Ecto neural progenitor cell (in vitro differentiated cells): ENCODE data around the gene CTDSPL.

ENCODE experiments used
- DNase-seq: peaks from one replicate; pipeline ENCODE4 v3.0.0-alpha.2; 2018; ENCODE audit warnings: low spot score

CTDSPL gene

DNA sequence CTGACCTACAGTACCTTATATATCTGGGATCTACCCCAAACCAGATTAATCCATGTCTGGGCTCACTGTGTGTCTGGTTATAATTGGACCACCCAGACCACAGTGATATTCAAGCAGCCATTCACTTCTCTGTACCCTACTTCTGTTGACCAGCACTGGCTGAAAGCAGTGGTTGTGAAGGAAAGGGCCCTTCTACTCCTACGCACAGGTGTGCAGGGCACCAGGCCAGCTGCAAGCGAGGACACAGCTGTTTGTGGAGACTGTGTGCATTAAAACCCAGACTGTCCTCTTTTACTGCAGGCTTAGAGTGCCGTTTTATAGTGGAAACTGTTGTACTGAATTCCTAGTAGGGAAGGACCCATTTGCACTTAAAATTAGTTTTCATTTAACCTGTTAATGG lies 29.5 kb downstream of the CTDSPL start:
- no peak for DNase-seq

DNA sequence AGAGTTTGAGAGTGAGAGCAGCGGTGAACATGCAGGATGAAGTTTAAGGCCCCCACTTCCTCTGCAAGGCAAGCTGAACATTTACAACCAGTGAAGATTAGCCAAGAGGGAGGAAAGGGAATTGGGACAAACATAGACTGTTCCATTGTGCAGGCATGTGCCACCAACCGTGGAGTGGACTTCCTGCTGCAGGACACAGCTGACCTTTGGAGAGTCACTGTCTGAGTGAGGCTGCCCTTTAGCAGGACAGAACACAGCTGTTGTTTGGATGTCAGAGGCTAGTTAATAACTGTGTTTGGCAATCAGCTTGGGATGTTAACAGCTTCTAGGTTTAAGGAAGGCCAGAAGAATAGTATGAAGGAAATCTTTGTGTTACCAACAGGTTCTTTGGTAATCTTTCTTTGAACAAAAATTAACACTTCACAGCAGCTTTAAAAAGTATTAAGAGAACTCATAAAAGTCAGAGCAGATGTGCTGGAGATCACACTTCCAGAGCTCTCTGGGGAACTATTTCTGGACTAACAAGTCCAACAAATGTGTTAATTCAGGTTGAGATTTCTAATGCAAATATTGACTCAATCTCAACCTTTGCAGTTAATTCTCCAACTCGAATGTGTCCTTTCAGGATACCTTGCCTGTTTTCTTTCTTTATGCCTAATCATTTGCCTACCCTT lies 31.4 kb downstream of the CTDSPL start:
- no peak for DNase-seq

DNA sequence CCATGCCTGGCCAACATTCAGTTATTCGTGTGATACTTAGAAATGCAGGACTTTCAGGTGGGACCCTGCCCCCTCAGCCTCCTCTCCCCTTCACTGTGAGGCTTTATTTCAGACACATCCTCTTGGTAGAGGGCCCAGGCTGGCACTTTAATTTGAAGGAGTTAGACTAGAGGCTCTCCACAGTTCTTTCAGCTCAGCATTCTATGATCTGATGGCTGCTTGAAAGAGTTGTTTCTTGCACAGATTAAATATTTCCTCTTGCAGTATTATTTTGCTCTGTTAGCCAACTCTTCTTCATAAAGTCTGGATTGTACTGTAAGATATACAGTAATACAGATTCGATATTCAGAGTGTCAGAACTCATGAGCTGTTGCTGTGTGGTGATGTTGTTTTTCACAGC lies 35.1 kb downstream of the CTDSPL start:
- DNase-seq = no peak

DNA sequence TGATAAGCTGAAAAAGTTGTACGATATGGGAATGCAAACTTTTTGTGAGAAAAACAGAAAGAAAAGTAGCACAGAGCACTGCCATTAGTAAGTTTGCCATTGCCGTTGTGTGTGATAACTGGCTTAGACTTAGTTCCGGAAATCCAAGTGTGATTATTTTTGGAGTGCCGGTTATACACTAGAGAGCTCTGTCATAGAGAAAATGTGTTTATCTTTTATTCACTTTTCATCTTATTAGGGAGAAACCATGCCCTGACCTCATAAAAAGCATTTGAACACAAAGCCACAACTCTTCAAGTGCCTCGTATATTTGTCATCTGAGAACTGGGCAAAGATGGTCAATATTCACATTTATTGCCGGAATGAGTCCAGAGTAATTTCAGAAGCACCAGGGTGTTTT lies 36.1 kb downstream of the CTDSPL start:
- no peak for DNase-seq

DNA sequence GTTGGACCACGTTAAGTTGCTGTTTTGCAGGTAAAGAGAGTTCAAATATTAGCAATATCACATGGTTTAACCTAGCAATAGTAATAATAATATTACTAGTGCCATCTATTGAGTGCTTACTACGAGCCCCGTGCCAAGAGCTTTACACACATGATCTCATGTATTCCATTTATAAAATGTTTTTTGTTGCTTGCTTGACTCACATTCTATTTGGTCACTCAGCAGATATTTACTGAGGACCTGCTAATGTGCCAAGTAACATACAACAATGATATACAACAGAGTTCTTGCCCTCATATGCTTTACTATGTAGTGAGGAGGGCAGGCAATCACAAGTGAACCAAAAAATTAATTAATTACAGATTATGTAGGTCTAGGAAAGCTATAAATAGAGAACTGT lies 36.7 kb downstream of the CTDSPL start:
- no peak for DNase-seq

DNA sequence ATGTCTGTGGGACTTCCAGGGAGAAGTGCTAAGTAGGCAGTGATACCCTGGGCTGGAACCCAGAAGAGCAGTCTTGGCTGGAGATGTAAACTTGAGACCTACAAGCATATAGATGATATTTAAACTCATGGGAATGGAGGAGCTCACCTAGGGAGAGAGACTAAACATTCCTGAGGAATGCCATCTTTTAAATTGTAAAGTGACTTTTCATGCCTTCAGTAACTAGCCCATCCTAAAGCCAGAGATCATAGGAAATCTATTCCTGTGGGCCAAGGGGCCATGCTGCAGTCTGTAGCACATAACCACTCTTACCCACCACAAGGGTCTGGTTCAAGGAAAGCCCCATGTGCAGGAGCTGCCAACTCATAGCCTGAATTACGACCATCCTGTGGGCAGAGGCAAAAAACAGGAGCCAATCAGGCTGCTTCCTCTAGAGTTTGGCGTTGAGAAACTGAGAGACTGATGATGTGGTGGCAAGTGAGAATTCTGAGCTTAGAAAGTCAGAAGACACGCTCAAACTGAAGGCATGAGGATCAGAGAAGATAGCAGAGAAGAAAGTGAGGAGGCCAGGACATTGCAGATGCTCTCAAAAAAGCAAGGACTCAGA lies 37.5 kb downstream of the CTDSPL start:
- no peak for DNase-seq

DNA sequence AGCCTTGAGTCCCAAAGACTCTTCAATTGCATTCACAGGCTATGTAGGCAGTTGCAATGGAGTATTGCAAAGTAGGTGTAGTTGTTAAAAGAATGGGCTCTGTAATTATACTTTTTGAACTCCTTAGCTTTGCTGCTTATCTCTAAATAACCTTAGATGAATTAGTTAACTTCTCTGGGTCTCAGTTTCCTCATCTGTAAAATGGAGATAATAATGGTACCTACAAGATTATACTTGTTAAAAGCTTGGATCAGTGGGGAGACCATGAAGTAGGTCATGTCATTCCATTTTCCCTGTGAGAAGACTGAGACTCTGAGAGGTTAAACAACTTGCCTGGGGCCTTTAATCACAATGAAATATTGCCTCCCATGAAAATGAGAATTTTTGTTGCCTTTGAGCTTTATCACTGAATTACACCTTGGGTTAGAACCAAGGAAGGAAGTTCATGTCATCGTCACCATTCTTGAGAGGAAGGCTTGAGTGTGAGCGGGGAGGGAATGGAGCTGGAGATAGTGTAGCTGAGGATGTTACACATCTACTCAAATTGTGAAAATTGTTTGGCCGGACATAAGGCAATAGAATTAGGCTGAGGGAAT lies 38.1 kb downstream of the CTDSPL start:
- DNase-seq = no peak

DNA sequence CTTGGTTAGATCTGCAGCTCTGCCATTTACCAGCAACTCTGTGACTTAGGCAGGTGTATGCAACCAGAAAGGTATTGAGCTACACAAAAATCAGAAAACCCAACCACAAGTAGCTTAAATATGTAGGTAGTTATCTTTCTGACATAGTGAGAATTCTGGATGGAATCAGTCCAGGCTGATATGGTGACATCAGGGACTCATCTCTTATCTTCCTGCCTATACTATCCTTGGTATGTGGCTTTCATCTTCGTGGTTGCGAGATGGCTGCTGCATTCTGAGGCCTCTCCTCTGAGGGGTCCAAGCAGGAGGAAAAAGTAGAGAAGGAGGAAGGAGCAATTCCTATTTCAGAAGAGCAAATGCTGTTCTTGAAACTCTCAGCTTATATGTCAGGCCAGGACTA lies 40.0 kb downstream of the CTDSPL start:
- DNase-seq = no peak

DNA sequence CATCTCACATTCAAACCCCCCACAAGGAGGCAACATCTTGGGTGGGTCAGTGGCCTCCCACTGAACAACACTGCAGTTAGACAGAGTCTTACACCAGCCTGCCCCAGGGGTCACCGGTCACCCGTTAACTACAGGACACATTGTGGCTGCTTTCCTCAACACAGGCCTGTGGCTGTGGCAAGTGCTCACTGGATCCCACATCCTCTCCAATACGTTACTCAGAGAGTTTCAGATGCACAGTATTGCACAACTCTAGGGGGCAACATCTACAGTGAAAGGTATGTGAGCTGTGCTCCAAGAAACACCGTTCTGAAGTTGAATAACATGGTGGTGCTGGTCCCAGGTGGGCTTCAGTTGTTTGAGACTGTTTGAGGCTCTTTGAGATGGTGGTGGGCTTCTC lies 41.0 kb downstream of the CTDSPL start:
- DNase-seq = no peak

DNA sequence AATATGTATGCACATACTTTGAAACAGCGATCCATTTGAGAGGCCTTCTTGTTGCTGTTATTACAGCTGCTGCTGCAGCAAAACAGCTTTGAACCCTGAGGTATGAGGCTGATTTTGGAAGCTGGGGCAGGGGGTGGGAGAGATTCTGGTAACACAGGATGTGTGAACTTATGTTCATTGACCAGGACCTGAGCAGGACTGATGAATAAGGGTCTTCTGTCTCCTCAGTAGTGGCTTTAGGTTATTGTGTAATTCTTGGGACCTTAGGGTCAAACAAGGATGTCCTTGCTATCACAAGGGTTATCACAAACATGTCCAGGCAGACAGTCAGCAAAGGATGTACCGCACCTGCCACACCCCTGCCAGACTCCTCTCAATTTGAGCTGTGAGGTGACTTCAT lies 41.6 kb downstream of the CTDSPL start:
- no peak for DNase-seq

DNA sequence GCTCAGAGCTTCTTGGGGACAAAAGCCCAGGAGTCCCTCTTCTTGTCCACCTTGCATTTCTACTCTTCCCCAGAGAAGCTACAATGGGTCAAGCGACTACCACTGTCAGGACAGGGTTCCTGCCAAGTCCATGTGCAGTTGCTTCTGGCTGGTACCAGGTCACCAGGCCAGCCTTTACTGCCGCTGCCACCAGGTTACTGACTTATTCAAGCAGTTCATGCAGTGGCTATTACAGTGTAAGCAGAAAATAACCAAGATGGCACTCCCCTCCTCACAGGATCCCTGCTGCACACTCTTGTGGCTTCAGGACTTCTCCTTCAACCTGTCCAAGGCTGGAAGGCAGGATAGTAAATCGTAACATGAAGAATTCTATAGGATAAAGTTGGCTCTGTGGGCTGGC lies 42.1 kb downstream of the CTDSPL start:
- DNase-seq = no peak

DNA sequence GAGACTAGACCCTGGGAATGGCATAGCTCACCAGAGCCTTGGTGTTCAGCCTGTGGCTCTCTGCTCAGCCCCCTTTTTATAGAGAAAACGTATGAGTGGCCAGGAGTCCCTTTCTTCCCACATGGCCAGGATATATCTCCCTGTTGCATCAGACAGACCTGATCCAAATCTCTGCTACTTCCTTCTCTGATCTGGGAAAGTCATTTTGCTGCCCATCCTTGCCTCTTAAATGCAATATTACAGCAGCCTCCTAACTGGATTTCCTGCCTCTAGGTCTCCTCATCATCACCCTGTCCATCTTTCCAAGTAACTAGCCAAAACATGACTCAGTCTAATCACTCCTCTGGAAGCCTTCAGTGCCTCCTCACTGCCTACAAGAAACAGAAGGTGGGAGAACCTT lies 42.9 kb downstream of the CTDSPL start:
- no peak for DNase-seq

DNA sequence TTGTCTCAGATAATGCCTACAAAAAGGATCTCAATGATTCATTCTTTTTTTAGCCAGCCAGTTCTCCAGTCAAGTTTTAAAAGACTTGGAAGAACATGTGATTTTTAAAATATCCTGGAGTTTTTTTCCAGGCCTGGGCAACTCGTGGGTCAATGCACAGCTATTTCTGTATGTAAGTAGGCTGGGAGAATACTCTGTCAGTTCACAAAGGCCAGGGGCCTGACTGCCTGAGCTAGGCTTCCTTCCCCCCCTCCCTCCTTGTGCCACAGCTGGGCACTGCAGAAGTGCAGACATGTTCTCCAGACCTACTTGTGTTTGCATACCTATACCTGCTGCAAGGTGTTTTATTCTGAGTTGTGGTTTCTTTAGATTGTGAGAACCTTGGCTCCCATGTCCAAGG lies 43.7 kb downstream of the CTDSPL start:
- no peak for DNase-seq

DNA sequence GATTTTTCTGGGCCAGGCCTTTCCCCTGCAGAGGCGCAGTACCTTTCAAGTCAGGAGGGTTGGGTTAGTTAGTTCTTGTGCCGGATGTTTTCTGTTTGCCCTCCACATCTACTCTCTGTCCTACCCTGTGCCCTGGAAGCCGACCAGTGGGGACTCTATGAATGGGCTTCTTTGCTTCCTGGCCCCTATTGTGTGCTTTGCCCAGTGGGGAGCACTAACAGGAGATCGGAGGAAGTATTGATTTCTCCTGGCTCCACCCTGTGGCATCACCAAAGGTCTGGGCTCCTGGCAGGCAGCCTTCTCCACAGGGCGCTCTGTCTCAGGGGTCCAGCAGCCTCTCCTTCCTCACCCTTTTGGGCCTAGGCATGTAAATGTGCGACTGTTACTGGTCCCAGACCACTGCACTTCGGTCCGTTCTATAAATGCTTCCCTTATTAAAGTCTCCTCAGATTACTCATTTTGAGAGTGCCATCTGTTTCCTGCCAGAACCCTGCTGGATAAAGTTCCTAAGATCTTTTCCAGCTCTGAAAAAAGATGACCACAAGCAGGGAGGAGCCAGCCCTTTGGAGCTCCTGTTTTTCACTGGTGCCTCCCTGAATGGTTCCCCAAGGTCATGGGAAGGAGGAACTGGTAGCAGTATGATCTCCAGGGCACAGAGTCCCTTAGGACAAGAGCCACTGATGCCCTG lies 44.5 kb downstream of the CTDSPL start:
- no peak for DNase-seq

DNA sequence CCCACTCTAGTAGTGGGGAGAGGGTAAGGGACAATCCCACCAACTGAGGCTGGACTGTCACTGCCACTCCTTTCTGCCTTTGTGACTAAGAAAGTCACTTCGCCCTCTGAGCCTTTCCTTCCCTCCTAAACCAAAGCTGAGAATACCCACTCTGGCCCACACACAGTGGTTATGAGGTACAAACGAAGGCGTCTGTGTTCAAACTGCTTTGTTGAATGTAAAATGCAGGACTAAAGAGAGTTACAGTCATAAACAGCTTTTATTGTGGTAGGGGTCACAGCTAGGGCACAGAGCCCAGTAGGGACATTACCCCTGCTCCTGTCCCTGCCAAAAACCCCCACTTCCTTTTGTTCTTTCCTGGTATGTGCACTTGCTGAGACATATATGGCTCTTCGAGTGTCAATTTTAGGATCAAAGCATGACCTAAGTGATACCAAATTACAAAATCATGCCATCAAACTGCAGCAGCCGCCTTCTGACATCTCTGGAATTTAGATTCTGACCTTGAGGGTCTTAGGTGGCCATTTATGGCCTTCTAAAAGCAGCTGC lies 45.1 kb downstream of the CTDSPL start:
- DNase-seq = no peak

DNA sequence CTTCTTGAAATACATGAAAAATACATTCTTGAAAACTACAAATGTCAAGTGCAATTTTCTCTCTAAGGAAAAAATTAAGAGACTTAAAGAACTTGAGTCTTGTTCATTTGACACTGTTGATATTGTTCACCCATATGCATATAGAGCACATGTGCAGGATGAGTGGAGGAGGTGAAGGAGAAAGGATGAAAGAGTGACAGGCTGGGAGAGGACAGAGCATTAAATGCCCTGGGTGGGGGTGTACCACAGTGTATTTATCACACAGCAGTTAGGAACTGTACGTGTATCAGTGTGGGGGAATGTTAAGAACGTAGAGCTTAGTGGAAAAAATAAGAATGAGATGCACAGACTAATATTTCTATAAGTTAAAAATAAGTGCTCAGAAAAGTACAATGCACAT lies 45.7 kb downstream of the CTDSPL start:
- no peak for DNase-seq

DNA sequence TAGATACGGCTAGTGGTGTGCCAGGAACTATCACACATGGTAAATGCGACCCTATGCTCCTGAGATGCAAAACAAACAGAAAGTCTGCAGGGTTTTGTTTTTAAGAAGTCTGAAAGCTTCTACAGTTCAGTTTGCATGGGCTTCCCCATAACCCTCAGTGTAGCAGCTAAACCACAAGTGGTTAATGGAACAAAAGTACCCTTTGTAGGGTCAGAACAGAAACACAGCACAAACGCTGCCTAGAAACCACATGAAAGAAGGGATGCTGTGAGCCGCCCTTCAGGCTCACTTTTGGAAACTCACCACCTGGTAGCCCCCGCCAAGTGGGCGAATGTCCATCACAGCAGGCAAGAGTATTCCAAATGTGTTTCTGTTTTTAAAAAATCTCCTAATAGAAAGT lies 46.2 kb downstream of the CTDSPL start:
- DNase-seq = no peak

DNA sequence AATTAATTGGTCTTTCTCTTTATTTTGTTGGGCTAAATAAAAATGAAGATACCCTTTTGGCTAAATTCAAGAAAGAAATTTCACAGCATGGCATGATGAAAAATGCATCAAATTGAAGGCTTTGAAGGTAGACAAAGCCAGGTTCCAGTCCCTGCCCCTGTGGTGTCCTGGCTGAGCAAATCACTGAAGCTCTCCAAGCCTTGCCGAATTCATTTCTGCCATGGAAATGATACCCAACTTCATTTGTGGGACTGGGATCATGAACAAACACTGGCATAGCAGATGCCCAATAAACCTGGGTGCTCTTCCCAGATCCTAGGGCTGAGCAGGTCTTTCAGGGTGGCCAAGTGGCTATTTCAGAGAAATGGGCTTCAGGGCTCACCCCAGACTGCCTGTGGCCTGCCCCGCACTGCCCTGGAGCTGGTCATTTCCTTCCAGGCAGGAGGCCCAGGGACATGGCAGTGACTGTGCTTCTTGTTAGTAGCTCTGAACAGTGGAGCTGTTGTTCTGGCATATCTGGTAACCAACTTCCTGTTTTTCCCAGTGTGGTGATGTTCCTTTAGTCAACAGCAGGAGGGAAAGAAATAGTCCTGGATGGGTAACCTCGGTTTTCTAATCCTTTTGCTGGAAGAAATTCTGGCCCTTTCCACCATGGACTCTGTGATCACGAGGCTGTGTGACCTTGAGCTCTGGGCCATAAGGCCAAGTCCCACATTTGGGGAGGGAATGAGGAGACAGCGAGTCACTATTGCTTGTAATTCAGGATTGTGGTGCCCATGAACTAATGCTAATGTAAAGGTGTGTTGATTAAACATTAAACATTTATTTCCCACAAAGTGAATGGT lies 47.6 kb downstream of the CTDSPL start:
- DNase-seq = no peak

DNA sequence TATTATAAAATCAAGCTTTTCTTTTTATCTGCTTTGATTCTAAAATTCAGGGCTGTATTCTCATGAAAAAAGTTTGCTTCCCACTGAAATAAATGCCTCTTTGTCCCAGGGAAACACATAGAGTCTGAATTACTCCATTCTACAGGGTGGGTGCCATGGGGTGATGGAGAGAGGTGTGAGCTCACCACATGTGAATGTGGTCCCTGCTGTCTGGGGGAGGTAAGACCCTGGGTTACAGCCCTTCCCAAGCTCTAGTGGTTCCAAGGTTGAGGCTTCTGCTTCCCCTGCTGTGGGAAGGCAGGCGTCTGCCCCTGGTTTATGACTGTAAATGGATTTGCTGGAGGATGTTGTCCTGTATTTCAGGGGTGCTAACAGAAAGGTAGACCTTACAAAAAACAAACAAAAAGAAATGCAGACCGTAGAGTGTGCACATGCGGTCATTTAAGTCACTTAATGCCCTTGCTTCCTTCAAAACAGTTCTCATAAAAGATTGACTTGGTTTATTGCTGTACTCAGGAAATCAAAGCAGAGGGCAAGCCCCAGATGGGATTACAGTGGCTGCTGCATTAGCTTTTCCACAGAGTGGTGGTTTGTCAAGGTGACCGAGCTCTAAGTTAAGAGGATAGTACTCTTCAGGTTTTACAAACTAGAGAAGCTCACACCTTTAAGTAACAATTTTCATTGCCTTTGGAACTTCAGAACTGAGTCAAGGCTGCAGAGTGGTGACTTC lies 49.2 kb downstream of the CTDSPL start:
- no peak for DNase-seq

DNA sequence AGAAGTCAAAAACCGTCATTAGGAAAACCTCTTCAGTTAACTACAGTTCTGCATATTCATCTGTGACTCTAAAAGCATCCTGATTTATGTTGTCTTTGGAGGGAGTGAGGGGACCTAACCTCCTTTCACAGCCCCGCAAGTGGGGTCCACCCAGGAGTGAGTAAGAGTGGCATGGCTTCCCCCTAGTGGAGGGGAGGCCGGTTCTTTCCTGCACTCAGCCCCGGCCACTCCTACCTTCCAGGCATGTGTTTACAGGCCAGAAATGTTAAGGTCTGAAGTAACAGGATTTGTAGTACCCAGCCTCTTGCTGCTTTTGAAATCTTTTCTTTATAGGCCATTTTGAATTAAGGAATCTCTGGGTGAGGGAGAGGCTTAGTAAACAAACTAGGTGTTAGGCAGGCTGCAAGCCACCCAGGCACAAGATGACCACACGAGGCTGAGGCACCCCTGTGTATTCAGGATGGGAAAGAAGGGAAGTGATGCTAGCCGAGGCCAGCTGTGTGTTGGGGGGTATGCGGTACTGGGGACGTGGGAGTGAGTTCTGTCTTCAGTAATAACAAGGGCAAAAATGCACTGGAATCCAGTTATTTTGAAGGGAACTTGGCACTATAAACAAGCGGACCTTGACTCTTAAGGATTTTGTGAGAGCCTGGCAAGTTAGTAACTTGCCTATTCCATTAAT lies 50.5 kb downstream of the CTDSPL start:
- no peak for DNase-seq

DNA sequence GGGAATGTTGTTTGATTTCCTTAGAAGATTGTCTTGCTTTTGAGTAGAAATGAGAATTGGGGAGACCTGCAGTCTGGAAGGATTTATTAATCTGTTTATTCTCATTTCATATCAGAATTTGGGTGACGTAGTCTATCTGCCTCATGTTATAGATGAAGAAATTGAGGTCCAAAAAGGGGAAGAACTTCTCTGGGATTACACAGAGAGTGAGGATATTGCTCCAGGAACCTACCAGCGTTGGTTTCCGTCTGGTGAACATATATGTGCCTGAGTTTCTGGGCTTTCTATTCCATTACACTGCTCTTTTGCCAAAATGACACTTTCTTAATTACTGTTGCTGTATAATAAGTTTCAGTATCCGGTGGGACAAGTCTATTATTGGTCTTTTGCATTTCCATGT lies 51.8 kb downstream of the CTDSPL start:
- DNase-seq = no peak
